ENCODE results near the gene ALX3. TPM values are rescaled to one million over a fixed set of nuclear protein-coding genes. Genes with fewer than 3 reads are reported as not detected.
"Not testable (repeated sequence)": the region's sequence is repeated elsewhere in the genome, so short reads cannot be mapped to it uniquely, and the experiment has no call there.

Gene ALX3
- polyA plus RNA-seq, 3 donors, result 0.11 TPM; not detected in 2

- no peak for DNase-seq (ENCODE audit: low read depth in 3 of 3, low spot score in 2 of 3)
These were observed 19.2 kb upstream of the ALX3 start for GRCh38 chr1:110089561-110090275.

GRCh38 chr1:110088739-110089316 lies 18.4 kb upstream of the ALX3 start:
- no peak for DNase-seq (ENCODE audit: low read depth in 3 of 3, low spot score in 2 of 3)

GRCh38 chr1:110087812-110088738 lies 17.6 kb upstream of the ALX3 start:
- no peak for DNase-seq (ENCODE audit: low read depth in 3 of 3, low spot score in 2 of 3)

GRCh38 chr1:110086961-110087360 lies 16.5 kb upstream of the ALX3 start:
- no peak for DNase-seq (ENCODE audit: low read depth in 3 of 3, low spot score in 2 of 3)

GRCh38 chr1:110085671-110086070 lies 15.2 kb upstream of the ALX3 start:
- DNase-seq (ENCODE audit: low read depth in 3 of 3, low spot score in 2 of 3), result no peak

GRCh38 chr1:110084227-110085078 lies 14.0 kb upstream of the ALX3 start:
- DNase-seq (ENCODE audit: low read depth in 3 of 3, low spot score in 2 of 3), result no peak

GRCh38 chr1:110083866-110084226 lies 13.4 kb upstream of the ALX3 start:
- DNase-seq (ENCODE audit: low read depth in 3 of 3, low spot score in 2 of 3), result no peak

GRCh38 chr1:110083061-110083865 lies 12.8 kb upstream of the ALX3 start:
- DNase-seq (ENCODE audit: low read depth in 3 of 3, low spot score in 2 of 3), result no peak

GRCh38 chr1:110082477-110082876 lies 12.0 kb upstream of the ALX3 start:
- DNase-seq (ENCODE audit: low read depth in 3 of 3, low spot score in 2 of 3), result no peak

GRCh38 chr1:110081061-110081460 lies 10.6 kb upstream of the ALX3 start:
- no peak for DNase-seq (ENCODE audit: low read depth in 3 of 3, low spot score in 2 of 3)

- not testable (repeated sequence) for DNase-seq (ENCODE audit: low read depth in 3 of 3, low spot score in 2 of 3)
These were observed 9.5 kb upstream of the ALX3 start for GRCh38 chr1:110079995-110080394.

GRCh38 chr1:110076789-110077500 lies 6.5 kb upstream of the ALX3 start:
- DNase-seq (ENCODE audit: low read depth in 3 of 3, low spot score in 2 of 3), result no peak

GRCh38 chr1:110074166-110074565 lies 3.7 kb upstream of the ALX3 start:
- DNase-seq (ENCODE audit: low read depth in 3 of 3, low spot score in 2 of 3), result no peak

- DNase-seq (ENCODE audit: low read depth in 3 of 3, low spot score in 2 of 3), result no peak
These were observed 196 bp downstream of the ALX3 start for GRCh38 chr1:110070282-110070669.

GRCh38 chr1:110069404-110070281 lies 829 bp downstream of the ALX3 start:
- no peak for DNase-seq (ENCODE audit: low read depth in 3 of 3, low spot score in 2 of 3)

- no peak for DNase-seq (ENCODE audit: low read depth in 3 of 3, low spot score in 2 of 3)
These were observed 1.6 kb downstream of the ALX3 start for GRCh38 chr1:110068646-110069403.

GRCh38 chr1:110067893-110068645 lies 2.4 kb downstream of the ALX3 start:
- DNase-seq (ENCODE audit: low read depth in 3 of 3, low spot score in 2 of 3), result no peak
